ENCODE data around the gene CTNNBIP1. TPM values are rescaled to one million over a fixed set of nuclear protein-coding genes. Genes with fewer than 3 reads are reported as not detected.
"Not testable (repeated sequence)": the region's sequence is repeated elsewhere in the genome, so short reads cannot be mapped to it uniquely, and the experiment has no call there.

CTNNBIP1 gene
- total RNA-seq, 1 donor from 2014 or later = 29.7 TPM

- no peak for DNase-seq (ENCODE audit: low spot score)
Observed at GRCh38 chr1:9833632-9834031, 76.4 kb downstream of the CTNNBIP1 start.

- no peak for DNase-seq (ENCODE audit: low spot score)
Observed at GRCh38 chr1:9827558-9828185, 82.4 kb downstream of the CTNNBIP1 start.

- no peak for DNase-seq (ENCODE audit: low spot score)
Observed at GRCh38 chr1:9826616-9827015, 83.5 kb downstream of the CTNNBIP1 start.

GRCh38 chr1:9826087-9826486, 84.0 kb downstream of the CTNNBIP1 start:
- DNase-seq (ENCODE audit: low spot score) = no peak

- DNase-seq (ENCODE audit: low spot score) = peak; percentile 91
Observed at GRCh38 chr1:9825093-9826074, 84.7 kb downstream of the CTNNBIP1 start.

- no peak for DNase-seq (ENCODE audit: low spot score)
Observed at GRCh38 chr1:9824702-9825089, 85.4 kb downstream of the CTNNBIP1 start.

GRCh38 chr1:9823943-9824701, 85.9 kb downstream of the CTNNBIP1 start, which contains the start of gene CLSTN1:
CLSTN1 (minus strand) TSS chr1:9823965; CDS start chr1:9823733, 232 bp downstream.
- peak; percentile 91 for DNase-seq (ENCODE audit: low spot score)

- DNase-seq (ENCODE audit: low spot score) = no peak
Observed at GRCh38 chr1:9823693-9823942, 86.5 kb downstream of the CTNNBIP1 start.

- DNase-seq (ENCODE audit: low spot score) = no peak
Observed at GRCh38 chr1:9822897-9823692, 87.0 kb downstream of the CTNNBIP1 start.

GRCh38 chr1:9822490-9822889, 87.6 kb downstream of the CTNNBIP1 start:
- no peak for DNase-seq (ENCODE audit: low spot score)

GRCh38 chr1:9821710-9822109, 88.4 kb downstream of the CTNNBIP1 start:
- no peak for DNase-seq (ENCODE audit: low spot score)

GRCh38 chr1:9820521-9820920, 89.5 kb downstream of the CTNNBIP1 start:
- no peak for DNase-seq (ENCODE audit: low spot score)

GRCh38 chr1:9817734-9818133, 92.3 kb downstream of the CTNNBIP1 start:
- DNase-seq (ENCODE audit: low spot score) = no peak

GRCh38 chr1:9816199-9816598, 93.9 kb downstream of the CTNNBIP1 start:
- DNase-seq (ENCODE audit: low spot score) = no peak

- DNase-seq (ENCODE audit: low spot score) = no peak
Observed at GRCh38 chr1:9815150-9815549, 94.9 kb downstream of the CTNNBIP1 start.

GRCh38 chr1:9814619-9815018, 95.5 kb downstream of the CTNNBIP1 start:
- no peak for DNase-seq (ENCODE audit: low spot score)

- no peak for DNase-seq (ENCODE audit: low spot score)
Observed at GRCh38 chr1:9811239-9811966, 98.7 kb downstream of the CTNNBIP1 start.

GRCh38 chr1:9809100-9809510, 101.0 kb downstream of the CTNNBIP1 start:
- no peak for DNase-seq (ENCODE audit: low spot score)

- DNase-seq (ENCODE audit: low spot score) = no peak
Observed at GRCh38 chr1:9808459-9808858, 101.6 kb downstream of the CTNNBIP1 start.

- no peak for DNase-seq (ENCODE audit: low spot score)
Observed at GRCh38 chr1:9807541-9807940, 102.5 kb downstream of the CTNNBIP1 start.

- DNase-seq (ENCODE audit: low spot score) = not testable (repeated sequence)
Observed at GRCh38 chr1:9805972-9806371, 104.1 kb downstream of the CTNNBIP1 start.
